Tibial artery (tissue), 4 donors: ENCODE measurements around the gene NXNL1.

Experiments
- DNase-seq, 2 donors: peaks; one replicate each; pipeline ENCODE4 v3.0.0-alpha.2; 2019
- H3K27ac ChIP-seq, 2 donors: fragments of 200-600 bp; sonication (generic) in 1 of 2; 1 replicate in 1 of 2; 2 replicates in 1 of 2; pipeline ENCODE4 v1.5.1; 2018 to 2019; ENCODE audit warnings: mild to moderate bottlenecking in 1 of 2
- H3K27me3 ChIP-seq, 2 donors: fragments of 200-600 bp; sonication (generic) in 1 of 2; one replicate each; pipeline versions ENCODE4 v1.5.1 to v1.6.0; 2016 to 2019
- H3K36me3 ChIP-seq, 3 donors: fragments of 200-600 bp; sonication (generic) in 2 of 3; one replicate each; pipeline ENCODE4 v1.5.1; 2016 to 2019; ENCODE audit warnings: mild to moderate bottlenecking in 2 of 3
- H3K4me1 ChIP-seq, 4 donors: fragments of 200-600 bp; sonication (generic) in 2 of 4; 1 replicate in 3 of 4; 2 replicates in 1 of 4; pipeline ENCODE4 v1.5.1; 2016 to 2019
- H3K4me3 ChIP-seq, 2 donors: fragments of 200-600 bp; sonication (generic) in 1 of 2; 1 replicate in 1 of 2; 2 replicates in 1 of 2; pipeline ENCODE4 v1.5.1; 2018 to 2019; ENCODE audit warnings: mild to moderate bottlenecking in 2 of 2
- H3K9me3 ChIP-seq, 3 donors: fragments of 200-600 bp; sonication (generic) in 1 of 3; one replicate each; pipeline ENCODE4 v1.5.1; 2016 to 2019
- intact Hi-C: fragments of 100-400 bp; cut with DNase I; formaldehyde crosslinking; loops from one replicate; pipeline ENCODE4 v1.15.0; 2023; ENCODE audit warnings: low total_unique reads
- TF ChIP-seq, protein P1 (sequence below), 2 experiments: fragments of 200-600 bp in 1 of 2; fragments of 450-650 bp in 1 of 2; IDR thresholded peaks; one replicate each; pipeline ENCODE4 v1.5.1; 2017 to 2019; ENCODE audit warnings: antibody characterized with exemption in 2 of 2, mild to moderate bottlenecking in 1 of 2, moderate library complexity in 1 of 2

The NXNL1 gene

DNA sequence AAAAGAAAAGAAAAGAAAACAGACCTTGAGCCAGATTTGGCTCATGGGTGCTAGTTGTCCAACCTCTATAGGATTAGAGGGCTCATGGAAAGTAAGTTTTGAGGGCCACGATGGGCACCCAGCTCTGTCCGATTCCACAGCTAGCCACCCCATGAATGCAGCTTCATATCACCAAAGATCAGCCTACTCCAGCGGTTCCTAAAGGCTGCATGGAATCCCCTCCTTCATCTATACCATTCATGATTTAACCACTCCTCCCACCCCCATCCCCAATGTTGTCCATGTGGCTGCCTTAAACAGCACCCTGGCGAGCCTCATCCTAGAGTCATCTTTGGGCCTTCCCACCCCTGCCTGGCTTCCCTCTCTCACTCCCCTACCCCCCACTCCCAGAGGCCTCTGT lies 38.8 kb downstream of the NXNL1 start:
- H3K9me3 ChIP-seq: no peaks in the 10 kb centered on the region
- peaks cover 0 to 9% (median 0%) of the 10 kb centered on the region in 3 donors for H3K36me3 ChIP-seq
- H3K27me3 ChIP-seq: no peaks in the 10 kb centered on the region
- TF ChIP-seq, protein P1, sequence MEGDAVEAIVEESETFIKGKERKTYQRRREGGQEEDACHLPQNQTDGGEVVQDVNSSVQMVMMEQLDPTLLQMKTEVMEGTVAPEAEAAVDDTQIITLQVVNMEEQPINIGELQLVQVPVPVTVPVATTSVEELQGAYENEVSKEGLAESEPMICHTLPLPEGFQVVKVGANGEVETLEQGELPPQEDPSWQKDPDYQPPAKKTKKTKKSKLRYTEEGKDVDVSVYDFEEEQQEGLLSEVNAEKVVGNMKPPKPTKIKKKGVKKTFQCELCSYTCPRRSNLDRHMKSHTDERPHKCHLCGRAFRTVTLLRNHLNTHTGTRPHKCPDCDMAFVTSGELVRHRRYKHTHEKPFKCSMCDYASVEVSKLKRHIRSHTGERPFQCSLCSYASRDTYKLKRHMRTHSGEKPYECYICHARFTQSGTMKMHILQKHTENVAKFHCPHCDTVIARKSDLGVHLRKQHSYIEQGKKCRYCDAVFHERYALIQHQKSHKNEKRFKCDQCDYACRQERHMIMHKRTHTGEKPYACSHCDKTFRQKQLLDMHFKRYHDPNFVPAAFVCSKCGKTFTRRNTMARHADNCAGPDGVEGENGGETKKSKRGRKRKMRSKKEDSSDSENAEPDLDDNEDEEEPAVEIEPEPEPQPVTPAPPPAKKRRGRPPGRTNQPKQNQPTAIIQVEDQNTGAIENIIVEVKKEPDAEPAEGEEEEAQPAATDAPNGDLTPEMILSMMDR (IDR thresholded peaks at IDR 0.05): no peak
- no peak overlapping the region for H3K27ac ChIP-seq
- intact Hi-C loops: loop anchor here (5.0 kb wide), 1 partner anchor 45 kb away; no protein-coding TSS in a partner anchor
- no peak overlapping the region for H3K4me3 ChIP-seq
- no peak for DNase-seq
- H3K4me1 ChIP-seq: peaks cover 0 to 19% (median 8%) of the 10 kb centered on the region in 4 donors

DNA sequence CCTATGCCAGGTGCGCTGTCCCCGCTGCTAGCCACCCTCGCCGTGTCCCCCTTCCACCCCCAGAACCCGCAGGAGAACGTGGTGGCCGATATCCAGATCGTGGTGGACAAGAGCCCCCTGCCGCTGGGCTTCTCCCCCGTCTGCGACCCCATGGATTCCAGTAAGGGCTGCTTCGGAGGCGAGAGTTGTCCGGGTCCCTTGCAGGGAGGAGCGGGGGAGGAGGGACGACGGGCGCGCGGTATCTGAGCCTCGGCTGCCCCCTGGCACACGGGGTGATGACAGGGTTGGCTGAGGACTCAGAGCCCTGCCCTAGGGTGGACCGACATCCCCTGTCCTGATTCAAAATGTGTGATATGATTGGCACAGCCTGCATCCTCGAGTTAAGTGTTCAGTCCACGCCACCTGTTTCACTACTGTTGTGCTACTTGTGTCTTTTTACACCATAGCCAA lies 40.2 kb downstream of the NXNL1 start:
- DNase-seq: peak; percentile 30 to 74
- Histone ChIP-seq H3K4me3 (peak overlapping the region; percentile 66 to 88), H3K9me3 (no peaks in the 10 kb centered on the region), H3K27me3 (no peaks in the 10 kb centered on the region), H3K4me1 (peaks cover 0 to 19% (median 8%) of the 10 kb centered on the region in 4 donors), H3K27ac (peak overlapping the region; percentile 63 to 66), H3K36me3 (peaks cover 0 to 9% (median 0%) of the 10 kb centered on the region in 3 donors)
- intact Hi-C loops: loop anchor here (5.0 kb wide), 1 partner anchor 47 kb away; no protein-coding TSS in a partner anchor
- TF ChIP-seq, protein P1 (IDR thresholded peaks at IDR 0.05): no peak

DNA sequence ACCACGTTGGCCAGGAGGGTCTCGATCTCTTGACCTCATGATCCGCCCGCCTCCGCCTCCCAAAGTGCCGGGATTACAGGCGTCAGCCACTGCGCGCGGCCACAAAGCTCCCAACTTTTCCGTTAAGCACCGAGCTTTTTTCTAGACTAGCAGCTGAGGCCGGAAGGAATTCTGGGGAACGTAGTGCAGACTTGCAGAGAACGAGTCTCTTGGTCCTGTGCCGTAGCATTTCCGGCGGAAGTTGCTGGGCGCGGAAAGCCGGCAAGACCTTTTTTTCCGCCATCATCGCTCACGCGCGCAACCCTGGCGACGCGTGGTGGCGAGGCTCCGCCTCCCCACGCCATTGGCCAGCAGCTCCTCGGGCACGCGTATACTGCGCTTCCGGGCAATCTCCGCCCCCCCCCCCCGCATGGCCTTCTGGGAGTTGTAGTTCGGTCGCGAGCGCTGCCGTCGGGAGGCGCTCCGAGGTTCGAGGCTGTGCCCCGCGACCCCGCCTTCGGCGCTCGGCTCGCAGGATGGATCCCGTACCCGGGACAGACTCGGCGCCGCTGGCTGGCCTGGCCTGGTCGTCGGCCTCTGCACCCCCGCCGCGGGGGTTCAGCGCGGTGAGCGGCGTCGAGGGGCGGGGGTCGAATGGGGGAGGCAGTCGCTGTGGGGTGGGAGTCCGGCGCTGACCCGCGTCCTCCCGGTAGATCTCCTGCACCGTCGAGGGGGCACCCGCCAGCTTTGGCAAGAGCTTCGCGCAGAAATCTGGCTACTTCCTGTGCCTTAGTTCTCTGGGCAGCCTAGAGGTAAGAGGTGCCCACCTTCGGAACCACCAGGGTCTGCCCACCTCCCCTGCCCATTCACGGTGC lies 40.9 kb downstream of the NXNL1 start, which contains the start of gene MVB12A:
TSS of gene MVB12A (plus strand) at position 427 of the 854 bp plus-strand sequence. CDS start at position 516, 89 bp downstream.
- TF ChIP-seq, protein P1 (IDR thresholded peaks at IDR 0.05): no peak

DNA sequence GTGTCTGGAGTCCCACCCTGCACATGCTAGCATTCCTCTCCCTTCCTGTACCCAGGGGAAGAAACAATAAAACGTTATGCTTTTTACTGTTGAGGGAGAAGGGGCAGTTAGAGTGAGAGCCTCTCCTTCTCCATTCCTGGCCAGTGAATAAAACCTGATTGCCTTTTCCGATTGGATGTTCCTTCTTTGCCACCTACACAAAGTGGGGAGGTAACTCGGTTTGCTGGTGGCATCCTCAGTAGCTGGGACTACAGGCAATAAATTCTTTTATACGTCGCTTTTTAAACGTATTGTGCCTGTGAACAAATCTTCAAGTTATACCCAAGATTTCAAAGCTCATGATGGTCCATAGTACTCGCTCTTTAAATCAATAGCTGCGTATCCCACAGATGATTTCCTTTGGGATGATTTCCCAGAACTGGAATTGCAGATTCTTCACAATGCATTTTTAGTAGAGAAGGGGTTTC lies 41.5 kb downstream of the NXNL1 start:
- no peak for DNase-seq
- intact Hi-C loops: no loop called here
- TF ChIP-seq, protein P1 (IDR thresholded peaks at IDR 0.05): no peak
- Histone ChIP-seq H3K4me3 (peak overlapping the region; percentile 66 to 88), H3K27ac (peak overlapping the region; percentile 66 to 82), H3K36me3 (peaks cover 0 to 9% (median 0%) of the 10 kb centered on the region in 3 donors), H3K4me1 (peaks cover 0 to 13% (median 7%) of the 10 kb centered on the region in 4 donors), H3K9me3 (no peaks in the 10 kb centered on the region), H3K27me3 (peaks cover 0 to 2% of the 10 kb centered on the region in 2 donors)

More for the DNA sequence above, 40.9 kb downstream of the NXNL1 start, which contains the start of gene MVB12A:
- peak within 1 kb of the TSS; percentile 66 to 88 for H3K4me3 ChIP-seq
- H3K36me3 ChIP-seq: peaks cover 0 to 9% (median 0%) of the 10 kb centered on the region in 3 donors
- peak; percentile 96 to 99 for DNase-seq
- H3K9me3 ChIP-seq: no peaks in the 10 kb centered on the region
- peak within 1 kb of the TSS; percentile 66 to 82 for H3K27ac ChIP-seq
- peaks cover 0 to 17% (median 7%) of the 10 kb centered on the region in 4 donors for H3K4me1 ChIP-seq
- no peaks in the 10 kb centered on the region for H3K27me3 ChIP-seq
- intact Hi-C loops: loop anchor here (5.0 kb wide), 1 partner anchor 47 kb away; no protein-coding TSS in a partner anchor

DNA sequence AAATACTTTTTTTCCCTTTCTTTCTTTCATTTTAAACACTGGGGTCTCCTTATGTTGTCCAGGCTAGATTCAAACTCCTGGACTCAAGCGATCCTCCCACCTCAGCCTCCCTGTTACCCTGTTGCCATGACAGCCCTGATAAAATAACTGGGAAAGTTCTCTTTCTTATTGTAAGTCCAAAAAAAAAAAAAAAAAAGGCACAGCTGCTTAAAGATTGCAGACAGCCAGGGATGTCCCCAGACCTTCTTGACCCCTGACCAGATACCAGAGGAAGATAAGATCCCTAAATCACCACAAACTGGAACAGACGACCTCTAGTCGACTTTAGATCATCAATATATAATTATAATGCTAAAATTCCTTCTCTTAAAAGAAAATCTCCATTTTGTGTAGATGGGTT lies 42.0 kb downstream of the NXNL1 start:
- H3K27me3 ChIP-seq: peaks cover 0 to 6% of the 10 kb centered on the region in 2 donors
- intact Hi-C loops: no loop called here
- H3K27ac ChIP-seq: peak overlapping the region in 1 of 2 donors; percentile 66
- no peaks in the 10 kb centered on the region for H3K9me3 ChIP-seq
- DNase-seq: no peak
- peaks cover 0 to 5% (median 0%) of the 10 kb centered on the region in 3 donors for H3K36me3 ChIP-seq
- no peak overlapping the region for H3K4me3 ChIP-seq
- TF ChIP-seq, protein P1 (IDR thresholded peaks at IDR 0.05): no peak
- H3K4me1 ChIP-seq: peaks cover 0 to 13% (median 7%) of the 10 kb centered on the region in 4 donors
